AG10803 (cell line): ENCODE data around the gene B4GALT2.

Experiments used
- DNase-seq: peaks from one replicate; pipeline ENCODE4 v3.0.0; 2010; ENCODE audit warnings: low read depth
- H3K4me3 ChIP-seq: 2 replicates; pipeline ENCODE4 v1.5.1; 2011; ENCODE audit warnings: mild to moderate bottlenecking, low read length, control low read depth
- TF ChIP-seq, protein P1 (sequence below): conservative IDR thresholded peaks from 2 replicates; pipeline ENCODE4 v1.5.1; 2011; ENCODE audit warnings: mild to moderate bottlenecking, low read length, control low read depth, inconsistent platforms

B4GALT2 gene

DNA sequence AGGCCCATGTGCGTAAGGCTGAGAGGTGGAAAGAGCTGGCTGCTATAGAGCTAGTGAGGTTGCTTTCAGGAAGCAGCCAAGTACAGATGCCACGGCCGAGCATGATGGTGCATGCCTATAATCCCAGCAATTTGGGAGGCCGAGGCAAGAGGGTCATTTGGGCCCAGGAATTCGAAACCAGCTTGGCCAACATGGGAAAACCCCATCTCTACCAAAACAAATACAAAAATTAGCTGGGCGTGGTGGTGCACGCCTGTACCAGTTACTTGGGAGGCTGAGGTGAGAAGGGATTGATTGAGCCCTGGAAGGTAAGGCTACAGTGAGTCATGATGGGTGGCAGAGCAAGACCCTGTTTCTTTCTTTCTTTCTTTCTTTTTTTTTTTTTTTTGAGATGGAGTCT is 15.1 kb downstream of the B4GALT2 start:
- DNase-seq = no peak
- H3K4me3 ChIP-seq = no peak overlapping the region
- TF ChIP-seq, protein P1, sequence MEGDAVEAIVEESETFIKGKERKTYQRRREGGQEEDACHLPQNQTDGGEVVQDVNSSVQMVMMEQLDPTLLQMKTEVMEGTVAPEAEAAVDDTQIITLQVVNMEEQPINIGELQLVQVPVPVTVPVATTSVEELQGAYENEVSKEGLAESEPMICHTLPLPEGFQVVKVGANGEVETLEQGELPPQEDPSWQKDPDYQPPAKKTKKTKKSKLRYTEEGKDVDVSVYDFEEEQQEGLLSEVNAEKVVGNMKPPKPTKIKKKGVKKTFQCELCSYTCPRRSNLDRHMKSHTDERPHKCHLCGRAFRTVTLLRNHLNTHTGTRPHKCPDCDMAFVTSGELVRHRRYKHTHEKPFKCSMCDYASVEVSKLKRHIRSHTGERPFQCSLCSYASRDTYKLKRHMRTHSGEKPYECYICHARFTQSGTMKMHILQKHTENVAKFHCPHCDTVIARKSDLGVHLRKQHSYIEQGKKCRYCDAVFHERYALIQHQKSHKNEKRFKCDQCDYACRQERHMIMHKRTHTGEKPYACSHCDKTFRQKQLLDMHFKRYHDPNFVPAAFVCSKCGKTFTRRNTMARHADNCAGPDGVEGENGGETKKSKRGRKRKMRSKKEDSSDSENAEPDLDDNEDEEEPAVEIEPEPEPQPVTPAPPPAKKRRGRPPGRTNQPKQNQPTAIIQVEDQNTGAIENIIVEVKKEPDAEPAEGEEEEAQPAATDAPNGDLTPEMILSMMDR = no peak

DNA sequence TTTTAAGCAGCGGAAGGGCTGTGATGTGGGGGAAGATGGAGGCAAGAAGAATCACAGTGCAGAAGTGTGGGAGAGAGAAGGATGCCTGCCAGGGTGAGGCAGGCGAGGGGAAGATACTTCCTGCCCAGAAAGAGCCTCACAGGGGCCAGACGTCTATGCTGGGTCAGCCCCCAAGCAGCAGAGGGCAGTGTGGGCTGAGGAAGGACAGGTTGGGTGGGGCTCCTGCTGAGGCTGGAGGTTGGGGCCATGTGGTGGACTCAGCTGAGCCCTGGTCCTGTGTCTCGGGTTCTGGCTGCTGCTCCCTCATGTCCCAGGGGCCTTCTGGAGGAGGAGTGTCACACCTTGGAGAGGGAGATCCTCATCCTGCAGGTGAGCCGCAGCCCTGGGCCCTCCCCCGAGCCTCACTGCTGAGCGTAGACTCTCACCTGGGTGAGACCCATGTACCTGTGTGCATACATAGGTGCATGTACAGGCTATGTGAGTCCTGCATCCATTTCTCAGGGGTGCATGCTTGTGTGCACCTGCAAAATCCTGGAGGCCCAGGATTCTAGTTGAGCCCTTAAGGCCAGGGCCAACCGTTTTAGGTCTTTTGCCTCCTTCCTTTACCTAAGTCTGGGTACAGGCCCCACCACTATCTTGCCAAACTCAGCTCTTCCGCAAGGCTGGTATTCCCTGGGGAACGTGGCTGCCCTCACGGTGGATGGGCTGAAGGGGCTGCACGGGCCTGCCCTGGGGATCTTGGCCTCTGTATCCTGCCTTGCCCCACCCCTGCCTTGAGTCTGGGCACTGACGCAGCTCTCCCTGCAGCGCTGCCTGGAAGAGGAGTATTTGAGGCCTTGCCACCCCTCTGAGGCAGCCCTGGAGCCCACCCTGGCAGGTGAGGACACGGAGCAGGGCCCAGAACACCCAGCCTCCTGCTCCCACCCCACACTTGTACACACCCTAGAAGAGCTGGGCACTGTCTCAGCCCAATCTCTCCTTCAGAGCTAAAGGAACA is 16.1 kb downstream of the B4GALT2 start:
- H3K4me3 ChIP-seq = no peak overlapping the region
- DNase-seq = peak; percentile 22
- TF ChIP-seq, protein P1 = peak; percentile 39

DNA sequence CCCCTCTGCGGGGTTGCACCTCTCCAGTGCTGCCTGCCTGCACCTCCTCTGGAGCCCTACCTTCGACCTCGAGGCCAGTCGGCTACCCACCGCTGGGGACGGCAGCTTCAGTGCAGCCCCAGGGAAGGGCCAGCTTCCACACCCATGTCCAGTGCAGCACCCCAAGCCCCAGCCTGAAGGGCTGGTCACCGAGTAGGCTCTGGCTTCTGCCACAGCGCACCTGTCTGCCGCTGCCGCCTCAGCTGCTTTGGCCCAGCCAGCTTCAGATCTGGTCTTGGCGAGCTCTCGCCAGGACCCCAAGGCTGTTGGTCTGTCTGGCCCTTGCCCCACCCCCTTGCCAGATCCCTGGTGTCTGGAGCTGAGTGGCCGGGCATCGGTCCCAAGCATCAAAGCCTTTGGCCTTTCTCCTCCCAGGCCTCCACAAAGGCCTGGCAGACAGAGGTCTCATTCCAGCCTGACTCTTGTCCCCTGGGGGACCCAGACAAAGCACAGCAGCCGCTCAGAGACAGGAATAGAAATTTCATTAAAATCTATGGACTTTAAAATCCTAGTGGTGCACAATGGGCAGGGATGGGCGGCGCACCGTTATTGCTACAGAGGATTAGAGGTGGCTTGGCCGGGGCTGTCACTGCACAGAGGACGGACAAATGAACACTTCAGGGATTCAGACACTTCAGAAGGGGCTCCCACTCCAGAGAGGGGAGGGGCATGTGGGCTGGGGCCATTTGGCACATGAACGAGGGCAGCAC is 17.1 kb downstream of the B4GALT2 start:
- DNase-seq = no peak
- TF ChIP-seq, protein P1 = no peak
- H3K4me3 ChIP-seq = no peak overlapping the region

DNA sequence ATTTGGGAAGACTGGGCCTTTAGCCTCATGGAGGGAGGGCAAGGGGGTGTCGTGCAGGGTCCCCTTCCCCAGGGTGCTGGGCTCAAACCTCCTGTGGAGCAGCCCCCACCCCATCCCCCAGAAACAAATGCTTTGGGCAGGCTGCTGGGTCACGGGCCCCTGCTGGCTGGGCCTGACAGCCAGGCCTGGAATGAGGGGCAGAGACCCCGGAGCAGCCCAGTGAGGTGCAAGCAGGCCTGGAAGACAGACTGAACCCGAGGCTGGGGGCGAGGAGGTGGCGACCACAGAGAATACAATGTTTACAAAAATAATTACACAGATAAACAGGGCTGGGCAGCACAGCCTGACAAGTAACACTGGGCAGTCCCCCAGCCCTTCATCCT is 17.7 kb downstream of the B4GALT2 start:
- TF ChIP-seq, protein P1 = no peak
- no peak overlapping the region for H3K4me3 ChIP-seq
- DNase-seq = no peak

DNA sequence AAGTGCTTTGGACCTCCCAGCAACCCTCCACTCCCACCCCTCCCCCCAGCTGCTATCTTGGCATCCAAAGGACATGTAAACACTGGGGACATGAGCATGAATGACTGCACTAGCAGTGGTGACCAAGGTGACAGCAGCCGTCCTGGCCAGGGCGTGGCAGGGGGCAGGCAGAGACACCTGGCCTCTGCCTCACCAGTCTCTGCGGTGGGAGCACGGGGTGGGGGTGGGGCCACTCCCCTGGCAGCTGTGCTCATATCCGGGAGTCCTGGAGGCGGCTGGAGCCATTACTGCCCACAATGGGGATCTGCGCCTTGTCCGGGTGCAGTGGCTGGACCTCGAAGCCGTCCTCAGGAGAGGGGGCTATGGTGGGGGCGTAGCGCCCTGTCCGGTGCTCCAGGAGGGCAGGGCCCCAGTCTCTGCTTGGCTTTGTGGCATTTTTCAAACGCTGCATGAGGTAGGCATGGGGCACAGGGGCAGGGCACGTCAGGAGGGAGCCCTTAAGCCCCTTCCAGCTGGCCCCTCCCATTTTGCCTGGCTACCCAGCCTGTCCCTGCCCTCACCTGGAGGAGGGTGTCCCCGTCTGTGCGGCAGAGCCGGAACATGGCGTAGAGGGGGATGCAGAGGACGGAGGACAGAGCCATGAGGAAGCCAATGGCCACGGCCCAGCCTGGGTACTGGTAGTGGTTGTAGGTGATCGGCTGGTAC is 18.4 kb downstream of the B4GALT2 start:
- no peak for DNase-seq
- H3K4me3 ChIP-seq = no peak overlapping the region
- TF ChIP-seq, protein P1 = no peak

DNA sequence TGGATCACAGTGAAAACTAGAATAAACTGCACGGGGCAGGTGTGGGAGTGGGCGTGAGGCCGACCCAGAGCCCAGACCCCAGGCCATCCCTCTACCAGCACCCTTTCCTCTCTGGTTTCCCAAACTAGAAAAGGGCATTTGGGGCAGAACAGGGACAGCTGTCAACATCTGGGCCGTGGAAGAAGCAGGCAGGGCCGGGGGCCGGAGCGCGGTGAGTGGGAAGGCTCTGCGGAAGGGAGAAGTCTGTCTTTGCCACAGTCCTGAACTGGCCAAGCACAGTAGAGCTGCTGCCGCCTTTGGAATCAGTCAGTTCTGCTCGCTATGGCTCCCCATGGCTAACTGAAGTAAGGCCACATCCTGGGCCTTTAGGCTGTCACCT is 19.0 kb downstream of the B4GALT2 start:
- no peak overlapping the region for H3K4me3 ChIP-seq
- TF ChIP-seq, protein P1 = no peak
- DNase-seq = no peak
